Brain microvascular endothelial cell (primary cell): ENCODE measurements around the gene PRKCQ.

ENCODE experiments used
- DNase-seq: peaks from one replicate; pipeline ENCODE4 v3.0.0-alpha.2; 2020
- H3K27ac ChIP-seq: fragments of 250-450 bp; sonication (Bioruptor Pico); 2 replicates; pipeline ENCODE4 v1.5.1; 2020; ENCODE audit warnings: mild to moderate bottlenecking, moderate library complexity
- H3K27me3 ChIP-seq: fragments of 250-450 bp; sonication (Bioruptor Pico); replicated peaks from 2 replicates; pipeline ENCODE4 v1.5.1; 2020; ENCODE audit warnings: mild to moderate bottlenecking
- H3K36me3 ChIP-seq: fragments of 250-450 bp; sonication (Bioruptor Pico); replicated peaks from 2 replicates; pipeline ENCODE4 v1.5.1; 2020; ENCODE audit warnings: mild to moderate bottlenecking
- H3K4me3 ChIP-seq: 2 replicates; pipeline ENCODE4 v1.5.1; 2011; ENCODE audit warnings: low read depth, mild to moderate bottlenecking, control low read depth, low read length, moderate library complexity
- in situ Hi-C: cut with HindIII; loops from 2 replicates; pipeline ENCODE4 v1.10.0; 2017; ENCODE audit warnings: low sequenced_read_pairs, low pct_ligation_motif_present
- TF ChIP-seq, protein P1 (sequence below): IDR thresholded peaks from 2 replicates; pipeline ENCODE4 v1.5.1; 2011; ENCODE audit warnings: low read depth, mild to moderate bottlenecking, moderate library complexity, low read length, control low read depth, inconsistent platforms; ENCODE audit errors: missing control alignments

Gene PRKCQ

DNA sequence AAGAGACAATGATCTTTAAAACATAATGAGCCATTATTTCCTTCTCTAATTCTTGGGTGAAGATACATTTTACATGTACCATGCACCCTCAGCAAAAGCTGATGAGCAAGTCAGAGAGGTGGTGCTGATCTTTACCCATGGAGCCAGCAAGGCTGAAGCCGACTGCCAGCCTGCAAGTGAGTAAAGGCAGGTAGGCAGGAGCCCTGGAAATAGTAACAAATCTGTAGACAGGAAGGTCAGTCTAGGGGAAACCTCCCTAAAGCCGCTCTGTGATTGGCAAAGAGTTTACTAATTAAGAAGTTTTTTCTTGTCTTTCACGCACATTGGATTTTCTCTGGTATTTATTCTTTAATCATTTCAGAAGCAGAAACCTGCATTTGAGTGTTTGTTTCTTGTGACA lies 67.9 kb downstream of the PRKCQ start:
- Histone ChIP-seq H3K27ac (no peak overlapping the region), H3K36me3 (no peaks in the 10 kb centered on the region), H3K27me3 (no peaks in the 10 kb centered on the region), H3K4me3 (no peak overlapping the region)
- in situ Hi-C loops = no loop called here
- TF ChIP-seq, protein P1, sequence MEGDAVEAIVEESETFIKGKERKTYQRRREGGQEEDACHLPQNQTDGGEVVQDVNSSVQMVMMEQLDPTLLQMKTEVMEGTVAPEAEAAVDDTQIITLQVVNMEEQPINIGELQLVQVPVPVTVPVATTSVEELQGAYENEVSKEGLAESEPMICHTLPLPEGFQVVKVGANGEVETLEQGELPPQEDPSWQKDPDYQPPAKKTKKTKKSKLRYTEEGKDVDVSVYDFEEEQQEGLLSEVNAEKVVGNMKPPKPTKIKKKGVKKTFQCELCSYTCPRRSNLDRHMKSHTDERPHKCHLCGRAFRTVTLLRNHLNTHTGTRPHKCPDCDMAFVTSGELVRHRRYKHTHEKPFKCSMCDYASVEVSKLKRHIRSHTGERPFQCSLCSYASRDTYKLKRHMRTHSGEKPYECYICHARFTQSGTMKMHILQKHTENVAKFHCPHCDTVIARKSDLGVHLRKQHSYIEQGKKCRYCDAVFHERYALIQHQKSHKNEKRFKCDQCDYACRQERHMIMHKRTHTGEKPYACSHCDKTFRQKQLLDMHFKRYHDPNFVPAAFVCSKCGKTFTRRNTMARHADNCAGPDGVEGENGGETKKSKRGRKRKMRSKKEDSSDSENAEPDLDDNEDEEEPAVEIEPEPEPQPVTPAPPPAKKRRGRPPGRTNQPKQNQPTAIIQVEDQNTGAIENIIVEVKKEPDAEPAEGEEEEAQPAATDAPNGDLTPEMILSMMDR = no peak
- no peak for DNase-seq

GRCh38 chr10:6511347-6511746 lies 68.7 kb downstream of the PRKCQ start:
- in situ Hi-C loops = no loop called here
- no peak for DNase-seq
- Histone ChIP-seq H3K4me3 (no peak overlapping the region), H3K36me3 (no peaks in the 10 kb centered on the region), H3K27me3 (no peaks in the 10 kb centered on the region), H3K27ac (no peak overlapping the region)
- TF ChIP-seq, protein P1 = no peak

DNA sequence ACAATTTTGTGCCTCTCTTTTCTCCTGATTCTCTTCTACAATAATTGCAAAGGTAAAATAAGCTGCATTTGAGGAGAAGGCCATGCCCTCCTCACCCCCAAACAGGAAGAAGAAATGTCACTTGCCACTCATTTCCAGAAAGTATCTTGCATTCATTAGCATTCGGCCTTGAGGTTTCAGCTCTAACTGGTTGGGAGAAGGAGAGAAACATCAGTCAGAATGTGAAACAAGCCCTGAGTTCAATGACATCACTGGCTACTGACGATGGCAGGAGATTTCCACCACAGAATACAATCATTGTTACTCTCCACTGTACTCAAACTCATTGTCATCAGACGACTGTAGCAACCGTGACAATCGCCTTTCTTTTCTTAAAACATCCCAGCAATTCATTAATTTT lies 72.8 kb downstream of the PRKCQ start:
- no peaks in the 10 kb centered on the region for H3K36me3 ChIP-seq
- in situ Hi-C loops = no loop called here
- H3K4me3 ChIP-seq = no peak overlapping the region
- TF ChIP-seq, protein P1 = no peak
- no peak for DNase-seq
- H3K27me3 ChIP-seq = no peaks in the 10 kb centered on the region
- H3K27ac ChIP-seq = no peak overlapping the region

DNA sequence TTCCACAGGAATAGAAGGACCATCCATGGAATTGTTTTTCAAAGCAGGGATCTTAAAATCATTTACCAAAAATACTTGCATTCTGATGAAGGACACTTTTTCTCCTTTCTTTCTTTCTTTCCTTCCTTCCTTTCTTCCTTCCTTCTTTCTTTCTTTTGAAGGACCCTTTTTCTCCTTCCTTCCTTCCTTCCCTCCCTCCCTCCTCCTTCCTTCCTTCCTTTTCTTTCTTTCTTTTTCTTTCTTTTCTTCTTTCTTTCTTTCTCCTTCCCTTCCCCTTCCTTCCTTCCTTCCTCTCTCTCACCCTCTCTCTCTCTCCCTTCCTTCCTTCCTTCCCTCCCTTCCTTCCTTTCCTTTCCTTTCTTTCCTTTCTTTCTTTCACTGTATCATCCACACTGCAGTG lies 74.8 kb downstream of the PRKCQ start:
- TF ChIP-seq, protein P1 = no peak
- in situ Hi-C loops = no loop called here
- no peaks in the 10 kb centered on the region for H3K36me3 ChIP-seq

DNA sequence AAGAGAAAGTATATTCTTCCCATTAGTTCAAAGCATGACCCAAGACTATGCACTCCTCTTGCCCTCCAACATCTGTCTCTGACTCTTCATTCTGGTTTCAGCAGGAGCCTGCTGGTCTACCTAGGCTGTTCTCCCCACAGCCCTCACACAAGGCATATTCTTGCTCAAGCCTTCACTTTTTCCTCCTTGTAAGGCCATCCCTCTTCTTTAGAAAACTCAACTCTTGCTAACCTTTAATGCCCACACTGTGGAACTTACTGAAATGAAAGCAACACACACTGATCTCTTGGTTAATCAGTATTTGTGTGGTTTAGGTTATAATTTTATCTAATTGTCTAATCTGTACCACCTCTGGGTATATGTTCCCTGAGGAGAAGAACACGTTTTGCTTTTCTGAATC lies 75.8 kb downstream of the PRKCQ start:
- no peak for DNase-seq
- Histone ChIP-seq H3K27ac (no peak overlapping the region), H3K4me3 (no peak overlapping the region), H3K27me3 (no peaks in the 10 kb centered on the region), H3K36me3 (no peaks in the 10 kb centered on the region)
- in situ Hi-C loops = no loop called here
- TF ChIP-seq, protein P1 = no peak

More for the DNA sequence above, 74.8 kb downstream of the PRKCQ start:
- H3K27me3 ChIP-seq = no peaks in the 10 kb centered on the region
- H3K27ac ChIP-seq = no peak overlapping the region
- no peak for DNase-seq
- no peak overlapping the region for H3K4me3 ChIP-seq

DNA sequence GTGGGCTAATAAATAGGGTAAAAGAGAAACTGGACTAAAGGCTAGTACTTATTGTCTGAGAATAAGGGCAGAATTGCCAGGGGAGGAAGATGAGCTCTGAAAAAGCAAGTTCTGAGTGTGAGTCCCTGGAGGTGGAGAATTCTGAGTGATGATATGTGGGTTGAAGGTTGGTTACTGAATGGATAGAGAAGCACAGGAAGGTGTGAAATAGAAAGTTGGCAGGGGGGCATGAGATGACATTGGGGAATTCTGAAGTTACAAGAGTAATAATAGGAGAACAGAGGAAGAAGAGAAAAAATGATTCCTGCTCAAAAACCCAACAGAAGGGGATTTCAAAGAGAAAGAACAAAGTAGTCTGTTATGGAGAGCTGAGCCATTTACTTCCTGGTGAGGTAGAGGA lies 76.9 kb downstream of the PRKCQ start:
- Histone ChIP-seq H3K27ac (no peak overlapping the region), H3K4me3 (no peak overlapping the region), H3K36me3 (no peaks in the 10 kb centered on the region), H3K27me3 (no peaks in the 10 kb centered on the region)
- no peak for DNase-seq
- in situ Hi-C loops = no loop called here
- TF ChIP-seq, protein P1 = no peak
